ENCODE data around the gene ATOSA. TPM values are rescaled to one million over a fixed set of nuclear protein-coding genes. Genes with fewer than 3 reads are reported as not detected.

Gene ATOSA
- total RNA-seq, 1 donor from 2014 or later = 61.5 TPM

DNA sequence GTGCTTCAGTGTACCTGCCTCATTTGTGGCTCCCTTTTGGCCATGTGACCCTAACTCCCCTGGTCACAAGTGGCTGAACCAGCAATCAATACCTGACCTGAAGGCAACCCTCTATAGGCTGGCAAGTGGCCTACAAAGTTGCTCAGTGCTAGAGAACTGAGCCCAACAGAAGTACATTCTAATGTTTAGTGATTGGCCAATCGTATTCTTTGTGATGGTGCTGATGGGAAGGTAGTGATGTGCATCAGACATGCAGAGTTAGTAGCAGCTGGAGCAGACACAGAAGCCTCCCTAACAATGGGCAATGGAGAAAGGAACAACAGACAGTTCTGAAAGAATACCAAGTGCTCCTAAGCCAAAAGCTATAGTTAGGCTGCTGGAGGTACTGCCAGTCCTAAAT is 10.4 kb upstream of the ATOSA start:
- DNase-seq (ENCODE audit: low spot score) = no peak

DNA sequence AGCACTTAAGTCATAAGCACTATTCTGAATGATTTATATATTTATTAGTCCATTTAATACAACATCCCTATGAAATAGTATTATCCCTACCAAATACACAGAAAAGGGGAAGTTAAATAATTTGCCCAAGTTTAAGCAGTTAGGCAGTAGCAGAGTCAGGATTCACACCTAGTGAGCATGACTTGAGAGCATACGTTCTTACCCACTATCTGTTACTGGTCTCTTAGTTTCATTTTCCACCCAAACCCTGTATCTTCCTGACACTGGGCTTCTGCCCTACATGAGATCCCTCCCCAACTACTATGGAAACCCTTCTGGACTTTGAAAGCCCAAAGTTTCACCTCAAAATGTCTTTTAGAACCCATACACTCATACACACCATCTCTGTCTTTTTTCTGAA is 4.4 kb upstream of the ATOSA start:
- DNase-seq (ENCODE audit: low spot score) = no peak

DNA sequence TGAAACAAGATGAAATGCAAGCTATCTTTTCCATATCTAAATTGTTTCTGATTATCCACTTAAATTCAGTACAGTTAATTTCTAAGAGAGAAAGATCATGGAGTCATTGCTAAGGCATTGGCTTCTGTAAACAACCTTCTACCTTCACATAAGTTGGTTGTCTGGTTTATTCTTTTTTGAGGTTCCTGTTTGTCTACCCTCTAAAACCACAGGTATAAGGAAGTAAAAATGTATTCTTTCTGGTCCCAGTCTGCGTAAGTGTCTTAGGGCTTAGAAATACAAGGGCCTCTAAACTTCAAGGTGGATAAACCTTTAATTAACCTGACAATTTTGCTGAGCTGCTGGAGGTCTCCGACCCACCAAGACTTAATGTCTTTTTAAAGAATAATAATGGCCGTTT is 3.6 kb upstream of the ATOSA start:
- no peak for DNase-seq (ENCODE audit: low spot score)

DNA sequence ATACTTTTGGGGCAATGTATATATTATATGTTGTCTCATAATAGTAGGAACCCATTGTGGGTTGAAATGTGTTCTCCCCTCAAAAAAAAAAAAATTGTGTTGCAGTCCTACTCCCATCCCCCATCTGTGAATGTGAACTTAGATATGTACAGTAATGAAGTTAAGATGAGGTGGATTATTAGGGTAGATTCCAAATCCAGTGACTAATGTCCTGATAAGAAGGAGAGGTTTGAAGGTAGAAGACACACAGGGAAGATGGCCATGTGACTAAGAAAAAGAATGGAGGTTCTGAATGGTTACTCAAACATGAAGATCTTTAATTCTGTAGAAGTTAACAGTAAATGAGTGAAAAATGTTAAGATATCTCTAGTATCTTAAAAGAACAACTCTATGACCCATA is 3.0 kb upstream of the ATOSA start:
- no peak for DNase-seq (ENCODE audit: low spot score)

DNA sequence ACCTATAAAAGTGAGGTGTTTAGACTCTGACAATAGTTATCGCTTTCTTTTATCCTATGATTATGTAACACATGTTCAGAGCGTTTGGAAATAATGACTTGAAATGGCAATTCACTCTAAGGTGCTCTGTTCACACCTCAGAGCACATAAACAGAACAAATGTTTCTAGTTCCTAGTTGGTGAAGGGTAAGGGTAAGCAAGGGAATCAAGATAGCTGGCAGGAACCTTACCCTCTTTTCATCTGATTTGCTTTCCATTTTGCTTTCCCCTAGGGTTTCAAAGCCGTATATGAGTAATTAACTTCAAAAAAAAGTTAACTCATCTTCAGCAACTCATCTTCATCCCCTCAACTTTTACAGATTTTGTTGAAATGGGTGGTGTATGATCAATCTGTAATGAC is 2.3 kb upstream of the ATOSA start:
- DNase-seq (ENCODE audit: low spot score) = no peak

DNA sequence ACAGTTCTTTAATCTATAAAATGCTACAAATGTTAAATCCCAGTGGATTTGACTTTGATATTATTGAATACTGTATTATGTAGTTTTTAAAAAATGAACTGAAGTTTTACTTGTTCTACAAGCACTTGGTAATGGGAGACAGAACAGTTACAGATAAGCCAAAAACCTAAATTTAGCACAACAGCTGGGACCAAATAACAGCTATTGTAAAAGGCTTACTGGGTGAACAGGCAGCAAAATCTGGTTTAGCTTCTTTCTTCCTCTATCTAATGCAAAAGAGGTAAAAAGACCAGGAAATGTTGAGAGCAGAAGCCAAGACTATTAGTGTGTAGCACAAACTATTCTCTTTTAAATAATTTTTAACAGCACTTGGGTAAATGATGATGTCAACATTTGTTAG is 1.6 kb upstream of the ATOSA start:
- no peak for DNase-seq (ENCODE audit: low spot score)

DNA sequence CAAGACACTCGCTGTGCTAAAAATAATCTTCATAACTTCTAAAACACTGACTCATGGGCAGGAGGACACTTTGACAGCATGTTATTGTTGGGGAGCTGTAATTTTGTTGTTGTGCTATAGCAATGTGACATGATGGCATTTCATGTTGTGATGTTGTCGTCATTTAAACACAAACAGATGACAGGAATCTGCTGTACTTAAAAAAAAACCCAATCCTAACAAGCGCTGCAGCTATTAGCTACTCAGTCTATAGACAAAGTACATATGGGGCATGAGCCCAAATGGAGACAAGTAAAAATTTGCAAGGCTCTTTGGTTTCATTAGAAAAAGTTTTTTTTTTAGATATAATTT is 828 bp upstream of the ATOSA start:
- no peak for DNase-seq (ENCODE audit: low spot score)

DNA sequence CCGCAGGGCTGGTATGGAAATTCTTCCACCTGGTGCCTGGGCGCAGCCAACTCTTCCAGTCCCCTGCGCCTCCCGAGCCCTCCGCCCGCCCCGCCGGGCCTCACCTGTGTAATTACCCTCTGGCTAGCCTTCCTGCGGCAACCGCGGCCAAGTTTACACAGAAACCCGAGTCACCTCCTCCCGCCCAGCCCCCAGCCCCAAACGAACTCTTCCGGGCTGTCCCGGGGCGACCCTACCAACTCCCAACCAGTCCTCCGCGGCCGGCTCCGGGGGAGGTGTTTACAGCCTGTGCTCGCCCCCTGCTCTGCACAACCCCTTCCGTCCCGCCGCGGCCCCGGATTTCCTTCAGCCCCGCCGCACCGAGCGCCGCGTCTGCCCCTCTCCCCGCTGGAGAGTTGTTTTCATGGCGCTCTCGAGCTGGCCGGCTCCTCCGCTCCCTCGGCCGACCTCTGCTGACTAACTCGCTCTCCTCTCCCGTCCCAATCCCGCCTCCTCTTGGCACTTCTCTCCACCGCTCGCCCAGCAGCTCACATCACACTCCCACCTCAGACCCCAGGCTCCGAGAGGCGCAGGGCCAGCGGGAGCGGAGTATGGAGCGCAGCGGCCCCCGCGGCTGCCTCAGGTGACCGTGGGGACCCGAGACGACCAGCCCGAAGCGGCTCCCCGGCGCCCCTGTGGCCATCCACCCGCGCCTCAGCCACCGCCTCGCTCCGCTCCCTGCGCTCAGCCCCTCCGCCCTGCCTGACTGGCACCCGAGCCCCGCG is 538 bp downstream of the ATOSA start:
- DNase-seq (ENCODE audit: low spot score) = peak; percentile 91

DNA sequence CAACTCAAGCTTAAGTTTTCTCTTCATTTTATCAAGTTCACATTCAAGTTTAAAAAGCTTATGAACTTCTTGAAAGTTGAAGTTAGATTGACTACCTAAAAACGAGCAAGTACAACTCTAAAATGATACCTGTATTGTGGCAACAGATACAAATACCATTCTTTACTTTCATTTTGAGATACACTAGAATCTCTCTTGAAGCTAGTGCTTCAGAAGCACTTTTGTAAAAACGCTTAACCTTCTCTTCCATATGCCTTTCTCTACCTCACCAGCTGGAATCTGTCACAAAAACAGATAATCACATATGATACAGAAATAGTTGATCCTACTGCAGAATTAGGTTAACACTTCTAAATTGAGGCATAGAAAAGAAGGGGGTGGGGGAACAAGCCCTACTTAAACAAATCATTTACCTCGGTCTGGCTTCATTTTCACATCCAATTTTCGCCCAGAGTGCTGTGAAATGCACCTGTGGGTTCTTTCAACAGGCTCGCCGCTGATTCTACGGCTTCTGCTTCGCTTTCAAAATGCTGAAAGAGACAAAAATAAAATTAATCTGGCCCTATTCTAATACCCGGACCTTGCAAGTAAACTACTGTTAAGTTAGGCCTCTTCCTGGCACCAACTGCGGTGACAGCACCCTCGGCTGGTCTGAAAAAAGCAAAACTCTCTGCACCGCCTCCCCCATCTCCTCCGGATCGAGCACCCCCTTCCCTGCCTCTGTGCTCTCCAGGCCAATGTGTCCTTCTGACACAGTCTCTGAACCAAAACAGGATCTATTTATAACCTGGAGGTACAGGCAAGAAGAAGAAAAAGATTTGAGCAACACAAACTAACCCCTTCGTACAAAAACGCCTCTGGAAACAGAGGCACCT is 1.4 kb downstream of the ATOSA start:
- DNase-seq (ENCODE audit: low spot score) = no peak

DNA sequence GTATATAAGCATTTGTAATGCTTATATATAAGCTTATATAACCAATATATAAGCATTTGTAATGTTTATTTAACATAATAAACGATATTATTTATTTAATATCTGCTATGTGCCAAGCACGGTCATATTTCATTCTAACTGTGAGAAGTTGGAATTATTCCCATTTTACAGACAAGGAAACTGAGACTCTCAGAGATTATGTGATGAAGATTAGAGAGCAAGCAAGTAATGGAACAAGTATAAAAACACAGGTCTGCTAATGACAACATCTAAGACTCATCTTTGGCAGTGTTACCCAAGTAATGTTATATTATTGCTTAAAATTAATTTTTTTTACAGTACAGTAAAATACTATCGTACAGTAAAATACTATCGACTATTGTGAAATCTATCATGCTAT is 4.4 kb downstream of the ATOSA start:
- DNase-seq (ENCODE audit: low spot score) = no peak

DNA sequence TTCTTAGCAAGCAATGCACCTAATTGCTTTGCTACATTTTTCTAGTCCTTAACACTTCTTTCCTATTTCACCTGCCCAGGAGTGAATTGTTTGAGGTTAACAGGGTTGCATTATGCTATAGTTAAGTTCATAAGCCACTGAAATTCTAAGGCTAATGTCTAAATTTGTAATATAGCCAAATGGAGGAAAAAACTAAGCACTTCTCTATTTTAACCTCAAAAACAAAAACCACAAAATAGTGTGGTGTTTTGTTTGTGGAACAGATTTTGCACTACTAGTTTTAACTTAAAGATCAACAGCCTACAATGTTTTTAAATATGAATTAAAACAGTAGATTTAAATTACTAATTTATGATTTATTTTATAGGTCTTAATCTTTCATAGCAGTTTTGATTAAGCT is 5.5 kb downstream of the ATOSA start:
- no peak for DNase-seq (ENCODE audit: low spot score)

DNA sequence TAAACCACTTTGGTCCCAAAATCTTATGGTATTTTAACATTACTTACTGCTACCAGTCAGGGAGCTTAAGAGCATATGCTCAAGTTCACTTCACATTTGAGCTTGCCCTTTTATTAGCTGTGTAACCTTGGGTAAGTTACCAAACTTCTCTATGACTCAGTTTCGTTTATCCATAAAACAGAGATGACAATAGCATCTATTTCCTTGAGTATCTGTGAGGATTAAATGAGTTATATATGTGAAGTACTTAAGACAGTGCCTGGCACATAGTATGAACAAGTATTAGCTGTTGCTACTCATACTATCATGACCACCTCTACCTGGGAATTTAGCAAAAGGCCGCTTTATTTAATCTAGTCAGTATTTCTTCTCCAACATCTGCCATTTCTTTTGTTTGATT is 5.9 kb downstream of the ATOSA start:
- no peak for DNase-seq (ENCODE audit: low spot score)

DNA sequence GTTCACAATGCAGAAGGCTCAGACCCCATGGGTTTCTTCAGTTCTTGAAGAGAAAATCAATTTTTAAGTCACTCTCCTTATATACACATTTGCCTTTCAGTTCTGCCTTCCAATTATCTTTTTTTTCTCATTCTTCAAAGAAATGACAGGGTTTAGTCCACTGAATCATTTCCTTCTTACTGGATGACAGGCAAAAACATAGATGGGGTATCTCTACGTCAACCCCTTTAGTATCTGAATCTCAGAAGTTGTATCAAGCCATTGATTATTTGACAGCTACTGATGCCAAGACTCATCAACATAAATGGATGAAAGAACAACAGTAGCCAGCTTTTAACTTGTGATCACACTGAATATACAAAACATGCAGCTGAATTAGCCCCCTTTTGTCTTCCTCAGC is 6.5 kb downstream of the ATOSA start:
- DNase-seq (ENCODE audit: low spot score) = no peak

DNA sequence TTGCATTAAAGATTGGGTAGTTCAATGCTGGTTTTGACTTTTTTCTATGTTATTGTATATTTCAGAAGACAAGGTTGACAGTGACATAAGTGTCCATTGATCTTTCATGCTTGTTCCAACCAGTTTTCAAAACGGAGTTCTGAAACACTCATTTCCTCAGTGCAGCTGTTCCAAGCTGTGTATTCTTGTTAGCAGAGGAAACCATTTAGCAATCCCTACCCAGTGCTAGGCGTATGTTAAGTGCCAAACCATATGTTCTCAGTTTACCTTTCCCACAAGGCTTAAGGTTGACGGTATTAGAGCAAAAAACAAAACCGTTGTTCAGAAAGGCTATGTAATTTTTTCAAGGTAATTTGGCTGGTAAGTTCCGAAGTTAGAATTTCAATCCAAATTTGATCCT is 9.1 kb downstream of the ATOSA start:
- no peak for DNase-seq (ENCODE audit: low spot score)

DNA sequence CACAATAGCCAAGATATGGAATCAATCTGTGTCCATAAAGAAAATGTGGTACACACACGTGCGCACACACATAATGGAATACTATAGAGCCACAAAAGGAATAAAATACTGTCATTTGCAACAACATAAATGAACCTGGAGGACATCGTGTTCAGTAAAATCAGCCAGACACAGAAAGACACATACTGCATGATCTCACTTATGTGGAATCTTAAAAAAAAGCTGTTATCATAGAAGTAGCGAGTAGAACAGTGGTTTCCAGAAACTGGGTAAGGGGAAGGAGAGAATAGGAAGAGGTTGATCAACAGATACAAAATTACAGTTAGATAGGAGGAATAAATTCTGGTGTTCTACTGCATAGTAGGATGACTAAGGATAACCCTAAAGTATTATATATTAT is 11.1 kb downstream of the ATOSA start:
- no peak for DNase-seq (ENCODE audit: low spot score)

DNA sequence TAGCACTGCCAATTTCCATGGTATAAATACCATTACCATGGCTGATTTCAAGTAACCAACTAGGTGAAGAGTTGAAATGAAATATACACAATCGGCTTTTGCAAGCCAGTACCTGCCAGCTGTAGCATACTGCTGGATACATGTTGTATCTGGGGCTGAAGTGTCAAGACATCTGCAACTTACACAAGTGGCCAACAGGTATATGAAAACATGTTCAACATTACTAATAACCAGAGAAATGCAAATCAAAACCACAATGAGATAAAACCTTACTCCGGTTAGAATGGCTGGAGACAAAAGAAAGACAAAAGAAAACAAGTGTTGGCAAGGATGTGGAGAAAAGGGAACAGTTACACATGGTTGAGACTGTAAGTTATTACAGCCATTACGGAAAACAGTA is 11.6 kb downstream of the ATOSA start:
- DNase-seq (ENCODE audit: low spot score) = no peak

DNA sequence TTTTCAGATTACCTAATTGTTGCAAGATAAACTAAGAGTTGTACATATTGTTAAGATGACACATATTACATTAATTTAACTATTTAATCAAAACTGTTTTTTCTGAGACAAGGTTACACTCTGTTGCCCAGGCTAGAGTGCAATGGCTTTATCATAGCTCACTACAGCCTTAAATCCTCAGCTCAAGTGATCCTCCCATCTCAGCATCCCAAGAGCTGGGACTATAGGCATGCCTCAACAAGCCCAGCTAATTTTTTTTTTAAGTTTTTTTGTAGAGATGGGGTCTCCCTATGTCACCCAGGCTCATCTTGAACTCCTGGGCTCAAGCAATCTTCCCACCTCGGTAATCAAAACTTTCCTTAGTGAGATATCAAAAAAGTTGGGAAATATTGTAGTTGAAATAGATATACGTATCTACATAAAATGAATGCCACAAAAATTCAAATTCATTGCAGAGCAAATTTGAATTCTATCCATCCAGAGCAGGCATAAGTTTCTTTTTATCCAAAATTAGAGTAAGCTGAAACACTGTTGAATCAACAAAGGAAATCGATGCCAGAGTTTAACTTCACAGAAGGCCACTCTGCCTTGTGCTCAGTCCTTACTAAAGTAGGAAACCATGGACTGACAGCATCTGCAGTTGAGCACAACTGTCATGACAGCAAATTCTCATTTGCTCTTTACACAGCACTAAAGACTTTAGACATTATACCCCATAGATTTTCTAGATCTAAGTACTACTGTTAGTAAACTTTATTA is 15.5 kb downstream of the ATOSA start:
- no peak for DNase-seq (ENCODE audit: low spot score)

DNA sequence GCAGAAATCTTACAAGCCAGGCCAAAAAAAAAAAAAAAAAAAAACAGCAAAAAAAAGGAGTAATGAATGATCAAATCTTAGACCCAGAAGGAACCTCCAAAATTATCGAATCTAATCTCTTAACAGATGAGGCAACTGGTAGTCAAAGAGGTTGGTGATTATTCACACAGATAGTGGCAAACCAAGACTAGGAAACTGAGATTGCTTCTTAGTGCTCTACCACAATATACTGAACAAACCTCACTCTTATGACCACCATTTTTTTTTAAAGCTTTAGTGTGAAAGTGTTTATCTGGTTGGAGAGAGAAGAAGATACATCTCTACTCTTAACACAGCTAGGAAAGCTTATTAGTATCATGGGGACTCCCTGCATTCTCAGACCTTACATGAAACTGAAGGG is 17.3 kb downstream of the ATOSA start:
- DNase-seq (ENCODE audit: low spot score) = no peak

DNA sequence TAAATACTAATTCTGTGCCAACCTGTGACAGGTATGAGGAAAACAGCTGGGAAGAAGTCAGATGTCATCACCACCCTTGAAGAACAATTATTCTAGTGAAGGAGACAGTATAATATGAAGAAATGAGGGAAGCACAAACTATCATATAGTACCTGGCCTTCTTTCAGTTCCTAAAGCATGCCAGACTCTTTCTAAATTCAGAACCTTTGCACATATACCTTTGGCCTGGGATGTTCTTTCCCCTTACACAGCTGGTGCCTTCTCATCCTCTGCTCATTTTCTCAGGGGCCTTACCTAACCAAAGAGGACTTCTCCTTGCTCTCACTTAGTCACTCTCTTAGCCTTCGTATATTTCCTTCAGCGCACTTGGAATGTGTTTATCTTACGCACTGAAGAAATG is 19.0 kb downstream of the ATOSA start:
- DNase-seq (ENCODE audit: low spot score) = no peak

DNA sequence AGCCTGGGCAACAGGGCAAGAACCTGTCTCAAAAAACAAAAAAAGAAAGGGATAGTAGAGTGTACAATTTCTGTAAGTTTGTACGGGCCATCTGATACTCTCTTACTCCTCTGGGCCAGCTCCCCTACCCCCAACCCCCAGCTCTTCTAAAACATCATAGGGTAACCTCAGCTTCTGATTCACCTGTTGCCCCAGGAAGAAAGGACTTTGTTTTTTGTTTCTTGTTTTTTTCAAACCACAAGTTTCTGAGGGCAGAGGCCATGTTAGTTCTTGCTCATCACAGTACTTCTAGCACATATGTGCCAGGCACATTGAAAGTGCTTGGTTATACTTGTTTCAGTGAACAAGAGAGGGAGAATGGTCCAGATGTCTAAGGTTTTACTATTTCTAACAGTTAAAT is 20.2 kb downstream of the ATOSA start:
- DNase-seq (ENCODE audit: low spot score) = no peak

DNA sequence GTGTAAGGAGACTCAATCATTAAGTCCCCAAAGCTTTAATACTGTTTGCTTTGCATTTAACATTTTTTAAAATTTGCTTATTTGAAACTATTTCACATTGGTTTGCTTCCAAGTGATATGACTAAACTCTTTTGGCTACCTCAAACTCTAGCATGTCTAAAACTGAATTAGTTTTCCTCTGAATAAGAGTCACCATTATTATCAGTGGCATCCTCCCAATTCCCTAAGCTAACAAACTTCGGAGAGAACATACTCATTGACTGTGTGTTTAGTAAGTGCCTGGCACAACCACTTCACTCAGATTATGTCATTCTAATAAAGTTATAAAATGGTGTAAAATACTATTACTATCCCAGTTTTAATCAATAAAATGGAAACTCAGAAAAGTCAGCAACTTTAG is 21.9 kb downstream of the ATOSA start:
- no peak for DNase-seq (ENCODE audit: low spot score)

DNA sequence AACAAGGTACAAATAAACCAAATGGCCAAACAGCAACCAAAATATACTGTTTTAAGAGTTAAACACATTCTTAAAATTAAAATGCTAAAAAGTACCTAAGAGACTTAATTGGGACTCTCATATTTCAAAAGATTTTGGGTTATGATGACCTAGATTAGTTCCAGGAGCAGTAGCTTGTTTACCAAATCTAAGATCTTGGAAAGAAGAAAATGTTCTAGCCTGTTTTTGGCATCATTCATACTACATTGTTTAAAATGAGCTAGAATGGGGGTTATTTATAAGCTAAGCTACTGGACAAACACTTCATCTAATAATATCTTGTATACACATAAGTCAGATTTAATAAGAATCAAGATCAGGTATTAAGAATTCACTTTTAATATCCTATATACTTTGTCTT is 22.8 kb downstream of the ATOSA start:
- no peak for DNase-seq (ENCODE audit: low spot score)
